ENCODE results near the gene CADPS2. TPM values are rescaled to one million over a fixed set of nuclear protein-coding genes. Genes with fewer than 3 reads are reported as not detected.

CADPS2 gene
- total RNA-seq, 4 donors from 2014 or later = 27.3 to 154 (median 114) TPM

- DNase-seq (ENCODE audit: extremely low spot score) = no peak
- peaks cover 0 to 27% (median 20%) of the 10 kb centered on the region in 4 donors for H3K4me1 ChIP-seq
- WGBS = 92% methylated on average over 1 of the region's 1 CpG
- H3K4me3 ChIP-seq = no peak overlapping the region
- H3K27me3 ChIP-seq = no peaks in the 10 kb centered on the region
- H3K9me3 ChIP-seq = no peaks in the 10 kb centered on the region
- intact Hi-C loops (cut with DNase I) = no loop called here
- TF ChIP-seq EP300 (IDR thresholded peaks at IDR 0.05) (no peak), POLR2AphosphoS5 (IDR thresholded peaks at IDR 0.05) (no peak), CTCF (IDR thresholded peaks at IDR 0.05) (no peak), POLR2A (IDR thresholded peaks at IDR 0.05; ENCODE audit: low read depth) (no peak)
- H3K36me3 ChIP-seq = no peaks in the 10 kb centered on the region
- H3K27ac ChIP-seq (replicated peaks in 1 of 4) = no peak overlapping the region
Measured at GRCh38 chr7:122803851-122804250, 82.4 kb downstream of the CADPS2 start.

- peaks cover 0 to 27% (median 20%) of the 10 kb centered on the region in 4 donors for H3K4me1 ChIP-seq
- TF ChIP-seq EP300 (IDR thresholded peaks at IDR 0.05) (no peak), POLR2A (IDR thresholded peaks at IDR 0.05; ENCODE audit: low read depth) (no peak), CTCF (IDR thresholded peaks at IDR 0.05) (peak in 2 of 3 experiments; percentile 25 to 49), POLR2AphosphoS5 (IDR thresholded peaks at IDR 0.05) (no peak)
- H3K27ac ChIP-seq (replicated peaks in 1 of 4) = peak overlapping the region in 1 of 4 donors; percentile 44
- intact Hi-C loops (cut with DNase I) = no loop called here
- DNase-seq (ENCODE audit: extremely low spot score) = no peak
- no peaks in the 10 kb centered on the region for H3K9me3 ChIP-seq
- no peaks in the 10 kb centered on the region for H3K27me3 ChIP-seq
- H3K4me3 ChIP-seq = no peak overlapping the region
- H3K36me3 ChIP-seq = no peaks in the 10 kb centered on the region
- 56% methylated on average over 2 of the region's 2 CpGs for WGBS
Measured at GRCh38 chr7:122803323-122803722, 82.9 kb downstream of the CADPS2 start.

- Histone ChIP-seq H3K4me1 (peaks cover 0 to 27% (median 20%) of the 10 kb centered on the region in 4 donors), H3K27me3 (no peaks in the 10 kb centered on the region), H3K4me3 (no peak overlapping the region), H3K27ac (replicated peaks in 1 of 4) (peak overlapping the region; percentile 3 to 49 (median 34)), H3K36me3 (no peaks in the 10 kb centered on the region), H3K9me3 (no peaks in the 10 kb centered on the region)
- intact Hi-C loops (cut with DNase I) = no loop called here
- WGBS = 70% methylated on average over 6 of the region's 6 CpGs
- no peak for DNase-seq (ENCODE audit: extremely low spot score)
- TF ChIP-seq POLR2AphosphoS5 (IDR thresholded peaks at IDR 0.05) = peak; percentile 46 to 52
- TF ChIP-seq EP300 (IDR thresholded peaks at IDR 0.05) = no peak
Measured at GRCh38 chr7:122802301-122802751, 83.9 kb downstream of the CADPS2 start.

GRCh38 chr7:122791959-122792545 lies 94.2 kb downstream of the CADPS2 start:
- DNase-seq (ENCODE audit: extremely low spot score) = no peak
- intact Hi-C loops (cut with DNase I) = no loop called here

GRCh38 chr7:122790591-122790990 lies 95.7 kb downstream of the CADPS2 start:
- no peaks in the 10 kb centered on the region for H3K9me3 ChIP-seq
- H3K36me3 ChIP-seq = peaks cover 0 to 9% (median 0%) of the 10 kb centered on the region in 4 donors
- WGBS = 84% methylated on average over 2 of the region's 2 CpGs
- no peak overlapping the region for H3K27ac ChIP-seq (replicated peaks in 1 of 4)
- TF ChIP-seq POLR2A (IDR thresholded peaks at IDR 0.05; ENCODE audit: low read depth) (no peak), POLR2AphosphoS5 (IDR thresholded peaks at IDR 0.05) (no peak), CTCF (IDR thresholded peaks at IDR 0.05) (no peak), EP300 (IDR thresholded peaks at IDR 0.05) (no peak)
- intact Hi-C loops (cut with DNase I) = no loop called here
- no peaks in the 10 kb centered on the region for H3K27me3 ChIP-seq
- no peaks in the 10 kb centered on the region for H3K4me1 ChIP-seq
- no peak overlapping the region for H3K4me3 ChIP-seq
- no peak for DNase-seq (ENCODE audit: extremely low spot score)

More at GRCh38 chr7:122791959-122792545, 94.2 kb downstream of the CADPS2 start:
- Histone ChIP-seq H3K4me3 (no peak overlapping the region), H3K9me3 (no peaks in the 10 kb centered on the region), H3K27me3 (no peaks in the 10 kb centered on the region), H3K27ac (replicated peaks in 1 of 4) (no peak overlapping the region), H3K4me1 (no peaks in the 10 kb centered on the region), H3K36me3 (peaks cover 0 to 9% (median 0%) of the 10 kb centered on the region in 4 donors)
- WGBS = 91% methylated on average over 3 of the region's 3 CpGs
- TF ChIP-seq EP300 (IDR thresholded peaks at IDR 0.05) (no peak), POLR2AphosphoS5 (IDR thresholded peaks at IDR 0.05) (no peak), POLR2A (IDR thresholded peaks at IDR 0.05; ENCODE audit: low read depth) (no peak), CTCF (IDR thresholded peaks at IDR 0.05) (no peak)
